SK-N-SH (cell line): ENCODE data around the gene TCF3. TPM values are rescaled to one million over a fixed set of nuclear protein-coding genes. Genes with fewer than 3 reads are reported as not detected.

Experiments used
- CTCF ChIA-PET: fragments of 300-600, 350-600 bp; formaldehyde crosslinking; extraction: SDS; loops from one replicate; lab custom pipeline; 2021; lab: Yijun Ruan, JAX
- POLR2A ChIA-PET: fragments of 350-600 bp; sonication (Branson Sonifier 250); formaldehyde crosslinking; extraction: SDS; loops from one replicate; lab custom pipeline; 2020; ENCODE audit warnings: antibody characterized with exemption, inconsistent platforms; lab: Yijun Ruan, JAX
- DNase-seq: peaks from one replicate; pipeline ENCODE4 v3.0.0; 2012
- H2AFZ ChIP-seq: fragments of 200-600 bp; sonication (generic); 2 replicates; pipeline ENCODE4 v1.8.1; 2016; ENCODE audit warnings: antibody characterized with exemption, mild to moderate bottlenecking, low read depth
- H3F3A ChIP-seq: fragments of 200-600 bp; sonication (generic); replicated peaks from 2 replicates; pipeline ENCODE3; 2016; ENCODE audit warnings: antibody characterized with exemption, mild to moderate bottlenecking; ENCODE audit not compliant: insufficient read depth
- H3K27ac ChIP-seq, 2 experiments: fragments of 200-500 bp in 1 of 2; fragments of 200-600 bp in 1 of 2; sonication (Bioruptor generic) in 1 of 2; sonication (generic), shearing (Covaris generic) in 1 of 2; 2 replicates each; pipeline versions ENCODE4 v1.5.1 to v1.6.1; 2014 to 2016; ENCODE audit warnings: low read depth in 2 of 2, inconsistent platforms in 1 of 2, low read length in 1 of 2, mild to moderate bottlenecking in 1 of 2, mixed read lengths in 1 of 2
- H3K27me3 ChIP-seq: fragments of 200-600 bp; sonication (generic), shearing (Covaris generic); 2 replicates; pipeline ENCODE4 v1.6.1; 2016; ENCODE audit warnings: mixed run types; ENCODE audit not compliant: insufficient read depth
- H3K36me3 ChIP-seq, 2 experiments: fragments of 200-500 bp in 1 of 2; fragments of 200-600 bp in 1 of 2; sonication (Bioruptor generic) in 1 of 2; sonication (generic) in 1 of 2; replicated peaks in 1 of 2; 2 replicates each; pipeline versions ENCODE3 to v1.5.1; 2014 to 2016; ENCODE audit warnings: low read length in 1 of 2, mild to moderate bottlenecking in 1 of 2; ENCODE audit not compliant: insufficient read depth in 2 of 2, control insufficient read depth in 1 of 2
- H3K4me1 ChIP-seq, 2 experiments: fragments of 200-500 bp in 1 of 2; fragments of 200-600 bp in 1 of 2; sonication (Bioruptor generic) in 1 of 2; sonication (generic), shearing (Covaris generic) in 1 of 2; 2 replicates each; pipeline versions ENCODE4 v1.5.1 to v1.6.1; 2014 to 2016; ENCODE audit warnings: low read depth in 1 of 2, low read length in 1 of 2, mixed run types in 1 of 2; ENCODE audit not compliant: insufficient read depth in 2 of 2, control insufficient read depth in 1 of 2
- H3K4me2 ChIP-seq: fragments of 200-600 bp; sonication (generic), shearing (Covaris generic); 2 replicates; pipeline ENCODE4 v1.6.1; 2017; ENCODE audit warnings: mixed run types
- H3K4me3 ChIP-seq, 2 experiments: fragments of 200-500 bp in 1 of 2; fragments of 200-600 bp in 1 of 2; sonication (Bioruptor generic) in 1 of 2; sonication (generic), shearing (Covaris generic) in 1 of 2; 2 replicates each; pipeline versions ENCODE4 v1.5.1 to v1.8.1; 2014 to 2016; ENCODE audit warnings: low read depth in 2 of 2, inconsistent platforms in 1 of 2, low read length in 1 of 2, mild to moderate bottlenecking in 1 of 2, mixed read lengths in 1 of 2, moderate library complexity in 1 of 2
- H3K79me2 ChIP-seq: fragments of 200-600 bp; sonication (generic); 2 replicates; pipeline ENCODE4 v1.8.1; 2017; ENCODE audit warnings: mild to moderate bottlenecking; ENCODE audit not compliant: insufficient read depth
- H3K9ac ChIP-seq: fragments of 200-600 bp; sonication (generic); 2 replicates; pipeline ENCODE4 v1.6.1; 2017; ENCODE audit warnings: mixed run types
- H3K9me2 ChIP-seq: fragments of 200-600 bp; sonication (generic); 2 replicates; pipeline ENCODE4 v1.6.1; 2017; ENCODE audit warnings: mixed run types
- H3K9me3 ChIP-seq: fragments of 200-600 bp; sonication (generic); 2 replicates; pipeline ENCODE4 v1.6.1; 2017; ENCODE audit warnings: mixed run types, mild to moderate bottlenecking, moderate library complexity
- H4K20me1 ChIP-seq: fragments of 200-600 bp; sonication (generic); 2 replicates; pipeline ENCODE4 v1.6.1; 2017; ENCODE audit warnings: mild to moderate bottlenecking, mixed run types; ENCODE audit not compliant: insufficient read depth
- CTCF ChIP-seq: fragments of 200-600 bp; sonication (generic); IDR thresholded peaks from 2 replicates; pipeline ENCODE4 v1.6.1; 2017; ENCODE audit warnings: antibody characterized with exemption, mild to moderate bottlenecking, moderate library complexity
- EP300 ChIP-seq, 2 experiments: IDR thresholded peaks; 2 replicates each; pipeline versions ENCODE4 v1.4.0 to v1.6.1; 2012; ENCODE audit warnings: borderline replicate concordance in 1 of 2, low read depth in 1 of 2, low read length in 1 of 2
- FOXJ3 ChIP-seq: sonication (generic); formaldehyde crosslinking; IDR thresholded peaks from 2 replicates; pipeline ENCODE4 v1.5.1; 2020; ENCODE audit warnings: mild to moderate bottlenecking, missing genetic modification reagents
- GATA2 ChIP-seq: sonication (generic); formaldehyde crosslinking; IDR thresholded peaks from 2 replicates; pipeline ENCODE4 v1.5.0; 2020; ENCODE audit warnings: mild to moderate bottlenecking, missing genetic modification reagents
- JUND ChIP-seq: IDR thresholded peaks from 2 replicates; pipeline ENCODE4 v1.4.0; 2012
- MXI1 ChIP-seq: IDR thresholded peaks from 2 replicates; pipeline ENCODE4 v1.6.1; 2012; ENCODE audit warnings: mild to moderate bottlenecking, low read depth, low read length, improper control_type of control experiment
- NFIC ChIP-seq: IDR thresholded peaks from 2 replicates; pipeline ENCODE4 v1.4.0; 2012; ENCODE audit warnings: borderline replicate concordance
- POLR2AphosphoS5 ChIP-seq: IDR thresholded peaks from 2 replicates; pipeline ENCODE4 v1.6.1; 2012; ENCODE audit warnings: low read depth, low read length
- RCOR1 ChIP-seq: fragments of 150-350 bp; IDR thresholded peaks from 2 replicates; pipeline ENCODE4 v1.6.1; 2017; ENCODE audit warnings: antibody characterized with exemption, low read length
- REST ChIP-seq: IDR thresholded peaks from 2 replicates; pipeline ENCODE4 v1.6.1; 2012; ENCODE audit warnings: mild to moderate bottlenecking, low read depth, low read length, moderate library complexity
- RFX5 ChIP-seq: IDR thresholded peaks from 2 replicates; pipeline ENCODE4 v1.6.1; 2012; ENCODE audit warnings: mild to moderate bottlenecking, improper control_type of control experiment, low read length
- RXRA ChIP-seq: IDR thresholded peaks from 2 replicates; pipeline ENCODE4 v1.4.0; 2012; ENCODE audit warnings: low read depth, mild to moderate bottlenecking, borderline replicate concordance
- TAF1 ChIP-seq: IDR thresholded peaks from 2 replicates; pipeline ENCODE4 v1.6.1; 2012; ENCODE audit warnings: low read depth, mild to moderate bottlenecking, low read length, moderate library complexity, borderline replicate concordance
- TEAD4 ChIP-seq: IDR thresholded peaks from 2 replicates; pipeline ENCODE4 v1.4.0; 2012; ENCODE audit warnings: mild to moderate bottlenecking, borderline replicate concordance; ENCODE audit not compliant: insufficient read depth
- USF1 ChIP-seq: IDR thresholded peaks from 2 replicates; pipeline ENCODE4 v1.4.0; 2012; ENCODE audit warnings: low read depth, borderline replicate concordance
- USF2 ChIP-seq: fragments of 150-350 bp; IDR thresholded peaks from 2 replicates; pipeline ENCODE4 v1.6.1; 2017; ENCODE audit warnings: antibody characterized with exemption, low read length, low read depth, borderline replicate concordance
- WGBS: methylation state at CpG from one replicate; pipeline ENCODE4 v1.1.6; 2017; ENCODE audit warnings: low lambda C conversion rate; 5-methylcytosine and 5-hydroxymethylcytosine counted together
- polyA plus RNA-seq, 3 experiments: library from polyadenylated mRNA; depleted of rRNA; stranded (reverse); fragments of >200 nt; gene quantifications; 2 replicates each; pipeline ENCODE4 v1.2.3, GENCODE V29; 2012

TCF3 gene
- polyA plus RNA-seq, 1 of the 3 experiments (the other 2 are of a cell fraction) = 104 TPM

GRCh38 chr19:1612114-1613086, 40.0 kb downstream of the TCF3 start:
- Histone ChIP-seq H3K9me2 (no peaks in the 10 kb centered on the region), H3K79me2 (no peaks in the 10 kb centered on the region), H3K9ac (no peak overlapping the region), H3K27ac (no peak overlapping the region), H3K4me3 (no peak overlapping the region), H3K4me1 (no peaks in the 10 kb centered on the region; a peak in 1 of 4 replicates), H2AFZ (no peak overlapping the region), H3F3A (peaks cover 9% of the 10 kb centered on the region), H3K9me3 (no peaks in the 10 kb centered on the region), H3K36me3 (peaks cover 3 to 64% of the 10 kb centered on the region in 2 experiments), H3K27me3 (no peaks in the 10 kb centered on the region), H4K20me1 (peaks cover 3% of the 10 kb centered on the region; the same call in 1 of the 2 replicates), H3K4me2 (no peak overlapping the region)
- ChIA-PET CTCF (interaction anchor here (1.5 kb wide), 1 partner anchor 12 kb away, joined by 5 read pairs; no protein-coding TSS in a partner anchor), POLR2A (no interaction called here)
- TF ChIP-seq REST (no peak), TEAD4 (no peak), USF2 (no peak), CTCF (no peak), RFX5 (no peak), EP300 (IDR thresholded peaks at IDR 0.05; ENCODE audit: borderline replicate concordance in 1 of 2, low read depth in 1 of 2, low read length in 1 of 2) (no peak), POLR2AphosphoS5 (no peak), MXI1 (no peak), FOXJ3 (CRISPR knock-in tag) (no peak), NFIC (no peak), JUND (no peak), USF1 (no peak), RXRA (no peak), RCOR1 (no peak), TAF1 (no peak), GATA2 (CRISPR knock-in tag) (no peak)
- DNase-seq = no peak
- WGBS = 95% methylated on average over 38 of the region's 39 CpGs
